Measurements from ENCODE around the gene PPIL6. TPM values are rescaled to one million over a fixed set of nuclear protein-coding genes. Genes with fewer than 3 reads are reported as not detected.

PPIL6 gene
- total RNA-seq, 1 experiment from 2014 or later, result 3.9 TPM

GRCh38 chr6:109472132-109472995 is 31.9 kb upstream of the PPIL6 start:
- peaks cover 61% of the 10 kb centered on the region for H3K36me3 Mint-ChIP-seq (ENCODE audit: insufficient read depth, unreplicated experiment)
- ChIA-PET POLR2A (interaction anchor here (0.9 kb wide), 1 partner anchor 66 kb away, joined by 4 read pairs; no protein-coding TSS in a partner anchor), CTCF (interaction anchor here (0.5 to 1.7 kb wide), 2 partner anchors 284 to 640 kb away, joined by 3 to 4 read pairs; no protein-coding TSS in a partner anchor)
- H3K4me3 Mint-ChIP-seq (ENCODE audit: unreplicated experiment), result no peak overlapping the region
- BruUV-seq (replicated peaks), result no TSS peak
- no peaks in the 10 kb centered on the region for H3K27me3 Mint-ChIP-seq (ENCODE audit: insufficient read depth, unreplicated experiment)
- no peaks in the 10 kb centered on the region for H3K9me3 Mint-ChIP-seq (ENCODE audit: unreplicated experiment)
- intact Hi-C loops (cut with micrococcal nuclease), result no loop called here
- H3K27ac Mint-ChIP-seq (ENCODE audit: low read depth, unreplicated experiment), result no peak overlapping the region
- no peak for TF ChIP-seq CTCF (IDR thresholded peaks at IDR 0.05; ENCODE audit: unreplicated experiment)
- H3K4me1 Mint-ChIP-seq (ENCODE audit: insufficient read depth, unreplicated experiment), result peaks cover under 1% of the 10 kb centered on the region
- DNase-seq (ENCODE audit: unreplicated experiment), result no peak

DNA sequence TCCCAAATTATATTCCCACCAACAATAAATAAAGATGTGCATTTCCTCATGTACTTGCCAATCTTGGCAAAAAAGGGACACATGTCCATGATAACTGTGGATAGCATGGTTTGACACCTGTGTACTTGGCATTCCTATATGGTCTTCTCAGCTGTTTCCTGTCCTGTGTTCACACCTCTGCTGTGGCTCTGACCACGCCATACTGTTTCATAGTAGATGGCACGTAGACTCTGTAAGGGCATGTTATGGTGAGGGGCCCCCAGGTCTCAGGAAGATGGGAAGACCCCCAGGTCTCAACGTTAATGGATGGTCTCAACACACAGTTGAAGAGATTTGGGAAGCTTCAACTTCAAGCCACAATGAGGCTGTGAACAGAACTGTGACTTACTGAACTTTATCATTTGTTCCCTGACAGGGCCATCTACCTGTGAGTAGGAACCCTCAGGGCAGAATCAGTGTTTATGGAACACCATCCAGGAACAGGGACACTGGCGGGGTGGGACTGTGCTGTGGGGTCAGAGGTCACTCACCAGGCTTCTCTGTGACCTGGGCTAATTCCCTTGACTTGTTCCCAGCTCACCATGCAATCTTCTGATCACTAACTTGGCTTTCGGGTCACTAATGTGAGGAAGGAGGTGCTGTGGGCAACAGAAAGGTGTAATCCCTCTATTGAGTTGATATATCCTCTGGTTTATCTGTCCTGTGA is 30.8 kb upstream of the PPIL6 start:
- H3K27me3 Mint-ChIP-seq (ENCODE audit: insufficient read depth, unreplicated experiment), result no peaks in the 10 kb centered on the region
- H3K27ac Mint-ChIP-seq (ENCODE audit: low read depth, unreplicated experiment), result no peak overlapping the region
- no peak overlapping the region for H3K4me3 Mint-ChIP-seq (ENCODE audit: unreplicated experiment)
- no peaks in the 10 kb centered on the region for H3K9me3 Mint-ChIP-seq (ENCODE audit: unreplicated experiment)
- intact Hi-C loops (cut with micrococcal nuclease), result no loop called here
- CTCF ChIA-PET, result interaction anchor here (0.5 to 1.2 kb wide), 4 partner anchors 18 to 864 kb away, joined by 3 to 4 read pairs (median 3); no protein-coding TSS in a partner anchor
- no peak for TF ChIP-seq CTCF (IDR thresholded peaks at IDR 0.05; ENCODE audit: unreplicated experiment)
- BruUV-seq (replicated peaks), result no TSS peak
- DNase-seq (ENCODE audit: unreplicated experiment), result no peak
- H3K36me3 Mint-ChIP-seq (ENCODE audit: insufficient read depth, unreplicated experiment), result peaks cover 59% of the 10 kb centered on the region
- H3K4me1 Mint-ChIP-seq (ENCODE audit: insufficient read depth, unreplicated experiment), result no peaks in the 10 kb centered on the region
- POLR2A ChIA-PET, result interaction anchor here (1.7 kb wide), 1 partner anchor 11 kb away, joined by 5 read pairs; the partner anchor contains the start of gene ZBTB24

GRCh38 chr6:109469591-109470189 is 29.3 kb upstream of the PPIL6 start:
- BruUV-seq (replicated peaks), result no TSS peak
- no peak for DNase-seq (ENCODE audit: unreplicated experiment)
- H3K9me3 Mint-ChIP-seq (ENCODE audit: unreplicated experiment), result no peaks in the 10 kb centered on the region
- intact Hi-C loops (cut with micrococcal nuclease), result no loop called here
- CTCF ChIA-PET, result interaction anchor here (0.6 kb wide), 1 partner anchor 39 kb away, joined by 4 read pairs; no protein-coding TSS in a partner anchor
- POLR2A ChIA-PET, result interaction anchor here (0.6 kb wide), 1 partner anchor 41 kb away, joined by 4 read pairs; no protein-coding TSS in a partner anchor
- H3K27ac Mint-ChIP-seq (ENCODE audit: low read depth, unreplicated experiment), result no peak overlapping the region
- no peak for TF ChIP-seq CTCF (IDR thresholded peaks at IDR 0.05; ENCODE audit: unreplicated experiment)
- H3K27me3 Mint-ChIP-seq (ENCODE audit: insufficient read depth, unreplicated experiment), result no peaks in the 10 kb centered on the region
- peaks cover 67% of the 10 kb centered on the region for H3K36me3 Mint-ChIP-seq (ENCODE audit: insufficient read depth, unreplicated experiment)
- no peaks in the 10 kb centered on the region for H3K4me1 Mint-ChIP-seq (ENCODE audit: insufficient read depth, unreplicated experiment)
- H3K4me3 Mint-ChIP-seq (ENCODE audit: unreplicated experiment), result no peak overlapping the region

GRCh38 chr6:109467696-109468095 is 27.3 kb upstream of the PPIL6 start:
- ChIA-PET POLR2A (no interaction called here), CTCF (no interaction called here)
- Mint-ChIP-seq H3K27me3 (ENCODE audit: insufficient read depth, unreplicated experiment) (no peaks in the 10 kb centered on the region), H3K27ac (ENCODE audit: low read depth, unreplicated experiment) (no peak overlapping the region), H3K9me3 (ENCODE audit: unreplicated experiment) (no peaks in the 10 kb centered on the region), H3K4me3 (ENCODE audit: unreplicated experiment) (no peak overlapping the region), H3K36me3 (ENCODE audit: insufficient read depth, unreplicated experiment) (peaks cover 65% of the 10 kb centered on the region), H3K4me1 (ENCODE audit: insufficient read depth, unreplicated experiment) (no peaks in the 10 kb centered on the region)
- BruUV-seq (replicated peaks), result no TSS peak
- intact Hi-C loops (cut with micrococcal nuclease), result no loop called here
- no peak for DNase-seq (ENCODE audit: unreplicated experiment)
- no peak for TF ChIP-seq CTCF (IDR thresholded peaks at IDR 0.05; ENCODE audit: unreplicated experiment)

Measured in MCF 10A (cell line).